HG03066 (cell line): ENCODE data around the gene ATP2C2.

Experiments used
- ATAC-seq: cut with Tn5 transposase; IDR thresholded peaks from one replicate; pipeline ENCODE4 v1.9.1; 2021; ENCODE audit warnings: low read depth; ENCODE audit not compliant: unreplicated experiment

Gene ATP2C2

DNA sequence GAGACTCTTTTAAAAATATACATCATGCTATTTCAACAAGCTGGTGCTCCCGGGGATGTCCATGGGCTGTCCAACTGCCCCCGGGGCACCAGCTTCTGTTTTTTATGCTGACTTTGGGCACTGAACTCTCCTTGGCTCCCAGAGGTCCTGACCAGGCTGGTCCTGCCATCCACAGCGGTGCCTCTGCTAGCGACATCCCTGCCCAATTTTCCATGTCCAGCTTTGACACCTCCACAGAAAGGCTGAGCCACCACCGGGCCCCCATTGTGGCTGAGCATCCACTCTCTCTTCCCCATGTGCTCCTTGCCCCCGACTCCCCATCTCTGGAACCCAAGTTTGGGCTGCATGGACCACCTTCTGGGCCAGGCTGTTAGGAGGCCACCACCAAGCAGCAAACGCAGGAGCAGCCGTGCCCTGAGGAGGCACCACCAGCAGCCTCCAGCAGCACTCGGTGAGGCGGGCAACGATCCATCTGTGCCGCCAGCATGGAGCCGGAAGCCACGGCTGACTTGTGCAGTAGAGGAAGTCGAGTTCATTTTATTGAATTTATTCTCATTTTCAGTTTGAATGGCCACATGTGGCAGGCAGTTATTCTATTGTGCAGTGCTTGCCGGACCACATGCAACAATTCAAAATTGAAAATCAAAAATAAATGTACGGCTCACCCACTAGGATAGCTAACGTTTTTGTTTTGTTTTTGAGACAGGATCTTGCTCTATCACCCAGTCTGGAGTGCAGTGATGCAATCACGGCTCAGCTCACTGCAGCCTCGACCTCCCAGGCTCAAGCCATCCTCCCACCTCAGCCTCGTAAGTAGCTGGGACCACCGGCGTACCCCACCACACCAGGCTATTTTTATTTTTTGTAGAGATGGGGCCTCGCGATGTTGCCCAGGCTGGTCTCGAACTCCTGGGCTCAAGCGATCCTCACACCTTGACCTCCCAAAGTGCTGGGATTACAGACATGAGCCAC lies 139.0 kb downstream of the ATP2C2 start:
- no peak for ATAC-seq

DNA sequence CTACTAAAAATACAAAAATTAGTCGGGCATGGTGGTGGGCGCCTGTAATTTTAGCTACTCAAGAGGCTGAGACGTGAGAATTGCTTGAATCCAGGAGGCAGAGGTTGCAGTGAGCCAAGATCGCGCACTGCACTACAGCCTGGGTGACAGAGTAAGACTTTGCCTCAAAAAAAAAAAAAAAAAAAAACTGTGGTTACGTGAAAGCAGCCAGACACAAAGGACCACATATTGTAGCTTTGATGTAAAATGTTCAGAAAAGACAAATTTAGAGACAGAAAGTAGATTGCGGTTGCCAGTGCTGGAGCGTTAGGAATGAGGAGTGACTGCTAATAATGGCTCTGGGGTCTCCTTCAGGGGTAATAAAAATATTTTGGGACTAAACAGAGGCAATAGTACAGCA lies 140.2 kb downstream of the ATP2C2 start:
- no peak for ATAC-seq

DNA sequence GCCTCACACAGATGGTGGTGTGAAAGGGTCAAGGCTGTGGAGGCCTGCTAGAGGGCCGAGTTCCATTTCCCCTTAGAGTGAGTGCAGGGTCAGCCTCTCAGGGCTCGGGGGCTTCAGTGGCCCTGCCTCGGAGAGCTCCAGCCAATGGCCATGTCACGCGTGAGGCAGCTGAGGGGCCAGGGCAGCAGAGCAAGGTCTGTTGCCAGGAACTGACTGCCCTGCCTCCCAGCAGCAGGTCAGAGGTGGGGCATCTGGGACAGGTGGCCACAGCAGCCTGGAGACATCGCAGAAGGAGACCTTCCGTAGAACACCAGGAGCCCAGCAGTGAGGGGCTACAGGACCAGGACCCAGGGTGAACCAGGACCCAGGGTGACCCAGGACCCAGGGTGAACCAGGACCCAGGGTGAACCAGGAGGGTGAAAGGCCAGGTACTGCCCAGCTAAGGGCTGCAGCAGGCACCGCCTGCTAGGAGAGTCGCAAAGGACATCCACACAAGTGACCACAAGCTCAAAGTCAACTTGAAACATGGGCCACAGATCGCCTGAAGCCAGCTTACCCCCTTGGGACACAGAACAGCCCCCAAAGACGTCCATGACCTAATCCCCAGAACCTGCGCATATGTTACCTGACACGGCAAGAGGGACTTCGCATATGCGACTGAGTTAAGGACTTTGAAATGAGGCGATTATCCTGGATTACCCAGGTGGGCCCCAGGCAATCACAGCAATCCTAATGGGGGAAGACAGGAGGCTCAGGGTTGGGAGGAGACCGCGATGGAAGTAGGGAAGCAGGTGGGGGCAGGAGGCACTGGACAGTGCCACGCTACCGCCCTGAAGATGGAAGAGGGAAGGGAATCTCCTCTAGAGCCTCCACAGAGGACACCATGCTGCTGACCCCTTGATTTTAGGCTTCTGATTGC lies 141.0 kb downstream of the ATP2C2 start:
- ATAC-seq: no peak

DNA sequence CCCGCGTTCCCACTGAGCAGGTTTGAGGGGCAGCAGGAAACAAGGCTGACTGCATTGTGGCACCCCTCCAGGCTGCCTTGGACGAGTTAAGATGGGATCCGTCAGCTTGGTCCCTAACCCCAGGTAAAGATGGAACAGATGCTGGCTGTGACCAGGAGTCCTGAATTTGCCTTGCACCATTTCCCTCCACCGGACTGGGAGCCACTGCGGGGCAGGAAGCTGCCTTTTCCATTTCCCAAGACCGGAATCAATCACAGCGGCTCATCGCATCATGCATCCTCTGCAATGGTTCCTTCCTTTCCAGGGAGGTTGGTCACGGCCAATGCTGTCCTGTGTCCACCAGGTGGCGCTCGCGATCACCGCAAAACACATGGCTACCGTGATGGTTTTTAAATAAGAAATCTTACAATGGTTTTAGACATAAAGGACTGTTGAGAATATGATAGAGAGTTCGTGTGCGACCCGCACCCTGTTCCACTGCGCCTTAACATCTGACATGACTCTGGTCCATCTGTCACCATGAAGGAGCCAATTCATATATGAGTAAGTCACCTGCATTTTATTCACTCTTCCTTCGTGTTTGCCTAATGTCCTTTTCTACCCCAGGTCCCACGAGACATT lies 143.0 kb downstream of the ATP2C2 start:
- no peak for ATAC-seq

DNA sequence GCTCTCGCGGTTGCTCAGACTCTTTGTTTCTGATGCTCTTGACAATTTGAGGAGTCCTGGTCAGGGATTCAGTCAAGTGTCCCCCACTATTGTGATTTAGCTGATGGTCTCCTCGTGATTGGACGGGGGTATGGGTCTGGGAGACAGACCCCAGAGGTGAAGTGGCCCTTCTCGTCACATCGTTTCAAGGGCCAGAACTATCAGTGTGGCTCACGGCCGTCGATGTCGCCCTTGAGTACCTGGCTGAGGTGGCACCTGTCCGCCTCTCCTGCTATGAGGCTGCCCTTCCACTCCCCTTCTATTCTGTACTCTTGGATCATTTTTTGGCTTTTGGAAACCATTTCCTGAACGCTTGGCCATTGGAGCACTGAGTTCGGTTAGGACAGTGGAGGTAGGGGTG lies 143.5 kb downstream of the ATP2C2 start:
- no peak for ATAC-seq

DNA sequence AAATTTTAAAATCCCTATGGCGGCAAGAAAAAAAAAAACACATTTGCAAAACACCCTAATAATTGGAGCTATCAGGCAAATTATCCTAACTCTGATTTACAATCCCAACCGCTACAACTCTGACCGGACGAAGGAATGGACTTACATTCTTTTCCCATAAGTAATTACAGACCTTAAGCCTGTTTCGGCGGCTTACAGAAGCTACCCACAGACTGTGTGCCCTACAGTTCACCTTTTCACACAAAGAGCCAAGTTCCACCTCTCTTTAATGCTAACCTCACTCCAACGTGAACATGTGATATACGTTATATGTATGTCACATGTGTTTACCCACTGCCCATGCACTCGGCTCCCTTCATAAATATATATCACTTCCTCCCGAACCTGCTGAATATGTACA lies 144.8 kb downstream of the ATP2C2 start:
- ATAC-seq: no peak

DNA sequence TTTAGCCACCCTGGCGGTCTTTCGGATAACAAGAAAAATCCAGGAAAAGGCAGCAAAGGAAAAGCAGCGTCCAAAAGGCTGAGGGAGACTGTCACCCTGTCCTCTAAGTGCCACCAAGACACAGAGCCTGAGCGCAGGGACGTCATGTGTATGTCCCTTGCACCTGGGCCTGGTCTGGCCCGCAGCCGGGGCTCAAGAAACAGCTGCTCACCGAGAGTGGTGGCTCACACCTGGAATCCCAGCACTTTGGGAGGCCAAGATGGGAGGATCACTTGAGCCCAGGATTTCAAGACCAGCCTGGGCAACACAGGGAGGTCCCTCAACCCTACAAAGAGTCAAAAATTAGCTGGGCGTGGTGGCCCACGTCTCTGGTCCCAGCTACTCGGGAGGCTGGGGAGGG lies 145.3 kb downstream of the ATP2C2 start:
- ATAC-seq: no peak
